ENCODE measurements around the gene DNAJB1. TPM values are rescaled to one million over a fixed set of nuclear protein-coding genes. Genes with fewer than 3 reads are reported as not detected.

The DNAJB1 gene
- total RNA-seq, 1 experiment from 2014 or later, result 149 TPM

DNA sequence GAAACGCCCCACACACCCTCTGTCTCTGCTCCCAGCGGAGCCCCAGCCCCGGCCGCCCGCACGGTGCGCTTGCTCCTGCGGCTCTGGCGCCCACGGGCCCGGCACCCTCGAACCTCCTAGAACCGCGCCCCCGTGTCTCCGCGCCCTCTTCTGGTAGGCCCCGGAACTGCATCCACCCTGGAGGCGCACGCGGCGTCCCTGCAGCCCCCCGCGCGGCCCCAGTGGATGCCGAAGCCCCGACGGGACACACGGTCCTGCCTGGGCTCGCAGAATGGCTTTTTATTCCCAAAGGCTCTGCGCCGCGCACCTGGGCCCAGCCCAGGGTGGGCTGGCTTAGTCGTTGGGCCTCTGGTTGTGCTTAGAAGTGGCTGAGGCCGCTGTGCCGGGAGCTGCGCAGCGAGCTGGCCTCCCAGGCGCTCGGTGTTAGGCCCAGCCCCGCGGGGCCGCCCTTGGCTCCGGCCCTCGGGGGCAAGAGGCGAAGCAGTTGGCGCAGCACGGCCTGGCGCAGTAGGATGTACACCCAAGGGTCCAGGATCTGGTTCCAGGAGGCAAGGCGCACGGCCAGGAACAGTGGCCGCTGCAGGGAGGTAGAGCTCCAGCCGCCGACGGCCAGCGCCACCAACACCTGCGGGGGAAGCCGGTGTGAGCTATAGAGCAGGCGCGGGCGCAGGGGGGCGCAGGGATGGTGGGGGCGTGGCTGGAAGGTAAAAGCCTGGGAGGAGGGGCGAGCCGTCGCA lies 45.8 kb downstream of the DNAJB1 start:
- no peaks in the 10 kb centered on the region for H3K27me3 ChIP-seq (ENCODE audit: control insufficient read depth, insufficient read depth, low read length)
- DNase-seq (ENCODE audit: low read depth, low spot score) (no peak), ATAC-seq (peak; percentile 65)
- H3K36me3 ChIP-seq (ENCODE audit: control insufficient read depth, insufficient read depth, low read length), result no peaks in the 10 kb centered on the region
- TF ChIP-seq SIN3A (IDR thresholded peaks at IDR 0.05; ENCODE audit: borderline replicate concordance, insufficient read depth, low read depth, low read length) (peak; percentile 44; the same call in 1 of the 2 replicates), POLR2AphosphoS5 (IDR thresholded peaks at IDR 0.05; ENCODE audit: low read depth, low read length) (no peak; the same call in 1 of the 2 replicates)
- TF ChIP-seq, protein P1, sequence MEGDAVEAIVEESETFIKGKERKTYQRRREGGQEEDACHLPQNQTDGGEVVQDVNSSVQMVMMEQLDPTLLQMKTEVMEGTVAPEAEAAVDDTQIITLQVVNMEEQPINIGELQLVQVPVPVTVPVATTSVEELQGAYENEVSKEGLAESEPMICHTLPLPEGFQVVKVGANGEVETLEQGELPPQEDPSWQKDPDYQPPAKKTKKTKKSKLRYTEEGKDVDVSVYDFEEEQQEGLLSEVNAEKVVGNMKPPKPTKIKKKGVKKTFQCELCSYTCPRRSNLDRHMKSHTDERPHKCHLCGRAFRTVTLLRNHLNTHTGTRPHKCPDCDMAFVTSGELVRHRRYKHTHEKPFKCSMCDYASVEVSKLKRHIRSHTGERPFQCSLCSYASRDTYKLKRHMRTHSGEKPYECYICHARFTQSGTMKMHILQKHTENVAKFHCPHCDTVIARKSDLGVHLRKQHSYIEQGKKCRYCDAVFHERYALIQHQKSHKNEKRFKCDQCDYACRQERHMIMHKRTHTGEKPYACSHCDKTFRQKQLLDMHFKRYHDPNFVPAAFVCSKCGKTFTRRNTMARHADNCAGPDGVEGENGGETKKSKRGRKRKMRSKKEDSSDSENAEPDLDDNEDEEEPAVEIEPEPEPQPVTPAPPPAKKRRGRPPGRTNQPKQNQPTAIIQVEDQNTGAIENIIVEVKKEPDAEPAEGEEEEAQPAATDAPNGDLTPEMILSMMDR (IDR thresholded peaks at IDR 0.05), result peak; percentile 96
- H3K27ac ChIP-seq (ENCODE audit: low read length), result no peak overlapping the region
- H3K9me3 ChIP-seq (ENCODE audit: control insufficient read depth, insufficient read depth, low read depth, low read length), result no peaks in the 10 kb centered on the region
- intact Hi-C loops (cut with micrococcal nuclease; ENCODE audit: unreplicated experiment) (no loop called here), in situ Hi-C loops (cut with HindIII; ENCODE audit: low pct_unique_long_range_greater_than_20kb, low sequenced_read_pairs) (no loop called here)
- no peak overlapping the region for H3K4me3 ChIP-seq (ENCODE audit: low read depth in 2 of 2, low read length in 2 of 2)
- ChIA-PET POLR2A (interaction anchor here (0.6 kb wide), 1 partner anchor 1684 kb away, joined by 10 read pairs; no protein-coding TSS in a partner anchor), CTCF (no interaction called here)
- peaks cover 20% of the 10 kb centered on the region for H3K4me1 ChIP-seq (ENCODE audit: control insufficient read depth, insufficient read depth, low read length)
- BruUV-seq (replicated peaks), result no TSS peak

DNA sequence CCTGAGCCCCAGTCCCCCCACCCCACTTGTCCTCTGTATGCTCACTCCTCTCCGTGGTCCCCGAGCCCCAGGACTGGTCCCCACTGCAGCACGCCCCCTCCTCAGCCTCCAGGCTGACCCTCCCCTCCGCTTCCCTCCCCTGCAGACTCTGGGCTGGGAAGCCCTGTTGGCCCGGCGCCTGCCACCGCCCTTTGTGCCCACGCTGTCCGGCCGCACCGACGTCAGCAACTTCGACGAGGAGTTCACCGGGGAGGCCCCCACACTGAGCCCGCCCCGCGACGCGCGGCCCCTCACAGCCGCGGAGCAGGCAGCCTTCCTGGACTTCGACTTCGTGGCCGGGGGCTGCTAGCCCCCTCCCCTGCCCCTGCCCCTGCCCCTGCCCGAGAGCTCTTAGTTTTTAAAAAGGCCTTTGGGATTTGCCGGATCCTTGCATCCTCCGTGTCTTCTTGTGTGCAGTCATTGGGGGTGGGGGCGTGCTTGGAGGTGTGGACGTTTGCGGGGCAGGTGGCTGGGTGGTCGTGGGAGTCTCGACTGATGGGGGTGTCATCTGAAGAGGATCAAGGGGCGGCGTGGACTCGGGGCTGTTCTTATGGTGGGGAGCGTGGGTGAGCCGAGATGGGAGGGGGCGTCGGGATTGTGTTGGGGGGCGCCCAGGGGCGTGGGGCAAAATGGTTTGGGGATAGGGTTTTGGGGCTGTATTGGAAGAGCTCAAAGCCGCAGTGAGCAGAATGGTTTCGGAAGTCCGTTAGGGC lies 46.6 kb downstream of the DNAJB1 start:
- no peaks in the 10 kb centered on the region for H3K36me3 ChIP-seq (ENCODE audit: control insufficient read depth, insufficient read depth, low read length)
- ATAC-seq (no peak), DNase-seq (ENCODE audit: low read depth, low spot score) (no peak)
- no peak overlapping the region for H3K27ac ChIP-seq (ENCODE audit: low read length)
- intact Hi-C loops (cut with micrococcal nuclease; ENCODE audit: unreplicated experiment) (no loop called here), in situ Hi-C loops (cut with HindIII; ENCODE audit: low pct_unique_long_range_greater_than_20kb, low sequenced_read_pairs) (no loop called here)
- ChIA-PET CTCF (no interaction called here), POLR2A (interaction anchor here (0.5 to 0.6 kb wide), 2 partner anchors 36 to 1683 kb away, joined by 4 to 10 read pairs; no protein-coding TSS in a partner anchor)
- H3K9me3 ChIP-seq (ENCODE audit: control insufficient read depth, insufficient read depth, low read depth, low read length), result no peaks in the 10 kb centered on the region
- no TSS peak for BruUV-seq (replicated peaks)
- no peak overlapping the region for H3K4me3 ChIP-seq (ENCODE audit: low read depth in 2 of 2, low read length in 2 of 2)
- H3K27me3 ChIP-seq (ENCODE audit: control insufficient read depth, insufficient read depth, low read length), result no peaks in the 10 kb centered on the region
- H3K4me1 ChIP-seq (ENCODE audit: control insufficient read depth, insufficient read depth, low read length), result peaks cover 14% of the 10 kb centered on the region
- TF ChIP-seq TCF7L2 (IDR thresholded peaks at IDR 0.05; ENCODE audit: low read depth, low read length), result no peak
- TF ChIP-seq, protein P1 (IDR thresholded peaks at IDR 0.05), result 0 out of 2 replicates have a peak, but pooled peaks have one; percentile 40

DNA sequence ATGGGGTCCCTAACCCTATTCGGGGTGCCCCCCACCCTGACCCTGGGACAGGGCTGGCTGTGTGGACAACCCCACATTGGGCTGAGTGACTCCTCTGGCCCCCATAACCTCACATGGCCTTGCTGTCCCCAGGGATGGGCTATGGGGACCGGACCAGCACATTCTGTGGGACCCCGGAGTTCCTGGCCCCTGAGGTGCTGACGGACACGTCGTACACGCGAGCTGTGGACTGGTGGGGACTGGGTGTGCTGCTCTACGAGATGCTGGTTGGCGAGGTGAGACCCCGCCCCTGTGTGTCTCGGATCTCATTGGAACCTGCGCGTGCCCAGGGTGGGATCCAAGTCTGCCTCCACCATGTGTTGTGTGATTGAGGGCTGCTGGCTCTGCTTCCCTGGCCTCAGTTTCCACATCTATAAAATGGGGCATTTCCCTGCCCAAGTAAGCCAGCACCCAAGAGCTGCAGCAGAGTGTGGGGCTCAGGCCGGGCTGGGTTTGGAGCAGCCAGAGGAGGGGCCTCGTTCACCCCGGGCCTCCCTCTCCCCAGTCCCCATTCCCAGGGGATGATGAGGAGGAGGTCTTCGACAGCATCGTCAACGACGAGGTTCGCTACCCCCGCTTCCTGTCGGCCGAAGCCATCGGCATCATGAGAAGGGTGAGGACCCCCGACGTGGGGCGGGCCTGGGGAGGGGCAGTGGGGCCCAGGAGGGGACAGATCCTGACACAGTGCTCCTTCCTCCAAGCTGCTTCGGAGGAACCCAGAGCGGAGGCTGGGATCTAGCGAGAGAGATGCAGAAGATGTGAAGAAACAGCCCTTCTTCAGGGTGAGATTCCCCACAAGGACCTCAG lies 47.9 kb downstream of the DNAJB1 start:
- H3K27ac ChIP-seq (ENCODE audit: low read length), result no peak overlapping the region
- peaks cover 3% of the 10 kb centered on the region for H3K4me1 ChIP-seq (ENCODE audit: control insufficient read depth, insufficient read depth, low read length)
- no peaks in the 10 kb centered on the region for H3K27me3 ChIP-seq (ENCODE audit: control insufficient read depth, insufficient read depth, low read length)
- TF ChIP-seq, protein P2, sequence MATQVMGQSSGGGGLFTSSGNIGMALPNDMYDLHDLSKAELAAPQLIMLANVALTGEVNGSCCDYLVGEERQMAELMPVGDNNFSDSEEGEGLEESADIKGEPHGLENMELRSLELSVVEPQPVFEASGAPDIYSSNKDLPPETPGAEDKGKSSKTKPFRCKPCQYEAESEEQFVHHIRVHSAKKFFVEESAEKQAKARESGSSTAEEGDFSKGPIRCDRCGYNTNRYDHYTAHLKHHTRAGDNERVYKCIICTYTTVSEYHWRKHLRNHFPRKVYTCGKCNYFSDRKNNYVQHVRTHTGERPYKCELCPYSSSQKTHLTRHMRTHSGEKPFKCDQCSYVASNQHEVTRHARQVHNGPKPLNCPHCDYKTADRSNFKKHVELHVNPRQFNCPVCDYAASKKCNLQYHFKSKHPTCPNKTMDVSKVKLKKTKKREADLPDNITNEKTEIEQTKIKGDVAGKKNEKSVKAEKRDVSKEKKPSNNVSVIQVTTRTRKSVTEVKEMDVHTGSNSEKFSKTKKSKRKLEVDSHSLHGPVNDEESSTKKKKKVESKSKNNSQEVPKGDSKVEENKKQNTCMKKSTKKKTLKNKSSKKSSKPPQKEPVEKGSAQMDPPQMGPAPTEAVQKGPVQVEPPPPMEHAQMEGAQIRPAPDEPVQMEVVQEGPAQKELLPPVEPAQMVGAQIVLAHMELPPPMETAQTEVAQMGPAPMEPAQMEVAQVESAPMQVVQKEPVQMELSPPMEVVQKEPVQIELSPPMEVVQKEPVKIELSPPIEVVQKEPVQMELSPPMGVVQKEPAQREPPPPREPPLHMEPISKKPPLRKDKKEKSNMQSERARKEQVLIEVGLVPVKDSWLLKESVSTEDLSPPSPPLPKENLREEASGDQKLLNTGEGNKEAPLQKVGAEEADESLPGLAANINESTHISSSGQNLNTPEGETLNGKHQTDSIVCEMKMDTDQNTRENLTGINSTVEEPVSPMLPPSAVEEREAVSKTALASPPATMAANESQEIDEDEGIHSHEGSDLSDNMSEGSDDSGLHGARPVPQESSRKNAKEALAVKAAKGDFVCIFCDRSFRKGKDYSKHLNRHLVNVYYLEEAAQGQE (IDR thresholded peaks at IDR 0.05; ENCODE audit: insufficient read depth in 1 of 2, low read depth in 2 of 2, low read length in 1 of 2), result no peak
- no peak for TF ChIP-seq POLR2AphosphoS5 (IDR thresholded peaks at IDR 0.05; ENCODE audit: low read depth, low read length)
- no peak for TF ChIP-seq TCF7L2 (IDR thresholded peaks at IDR 0.05; ENCODE audit: low read depth, low read length)
- TF ChIP-seq, protein P1 (IDR thresholded peaks at IDR 0.05), result no peak
- no peak for TF ChIP-seq SIN3A (IDR thresholded peaks at IDR 0.05; ENCODE audit: borderline replicate concordance, insufficient read depth, low read depth, low read length)
- CTCF ChIA-PET, result no interaction called here
- no peaks in the 10 kb centered on the region for H3K9me3 ChIP-seq (ENCODE audit: control insufficient read depth, insufficient read depth, low read depth, low read length)
- no peak for DNase-seq (ENCODE audit: low read depth, low spot score)
- no peaks in the 10 kb centered on the region for H3K36me3 ChIP-seq (ENCODE audit: control insufficient read depth, insufficient read depth, low read length)
- POLR2A ChIA-PET, result no interaction called here
- TSS peak; percentile 78 for BruUV-seq (replicated peaks)
- in situ Hi-C loops (cut with HindIII; ENCODE audit: low pct_unique_long_range_greater_than_20kb, low sequenced_read_pairs) (no loop called here), intact Hi-C loops (cut with micrococcal nuclease; ENCODE audit: unreplicated experiment) (no loop called here)
- H3K4me3 ChIP-seq (ENCODE audit: low read depth in 2 of 2, low read length in 2 of 2), result no peak overlapping the region
- ATAC-seq, result no peak

All from Panc1 (cell line).